IMR-90 (cell line): ENCODE results near the gene MSANTD7.
A peak's percentile ranks its signal among the peaks of the same experiment; 100 is the strongest.

ENCODE experiments used
- BHLHE40 ChIP-seq: fragments of 150-350 bp; IDR thresholded peaks from 2 replicates; pipeline ENCODE4 v1.6.1; 2016; ENCODE audit warnings: mild to moderate bottlenecking, low read depth, low read length
- CHD1 ChIP-seq: IDR thresholded peaks from 2 replicates; pipeline ENCODE4 v1.6.1; 2012; ENCODE audit warnings: low read depth, low read length, improper control_type of control experiment
- CTCF ChIP-seq: conservative IDR thresholded peaks from 2 replicates; pipeline ENCODE4 v1.5.1; 2012; ENCODE audit warnings: mild to moderate bottlenecking, low read depth, low read length, improper control_type of control experiment
- FOS ChIP-seq: fragments of 150-350 bp; IDR thresholded peaks from 2 replicates; pipeline ENCODE4 v1.6.1; 2016; ENCODE audit warnings: low read depth, low read length
- POLR2A ChIP-seq: IDR thresholded peaks from 2 replicates; pipeline ENCODE4 v1.6.1; 2012; ENCODE audit warnings: mild to moderate bottlenecking, low read depth, low read length
- RAD21 ChIP-seq: IDR thresholded peaks from 2 replicates; pipeline ENCODE4 v1.6.1; 2012; ENCODE audit warnings: low read length, improper control_type of control experiment
- RCOR1 ChIP-seq: IDR thresholded peaks from 2 replicates; pipeline ENCODE4 v1.6.1; 2012; ENCODE audit warnings: mild to moderate bottlenecking, low read length, improper control_type of control experiment; ENCODE audit not compliant: insufficient replicate concordance
- RFX5 ChIP-seq: IDR thresholded peaks from 2 replicates; pipeline ENCODE4 v1.8.0; 2012; ENCODE audit warnings: low read depth, mild to moderate bottlenecking, low read length, moderate library complexity
- SMC3 ChIP-seq: fragments of 150-350 bp; IDR thresholded peaks from 2 replicates; pipeline ENCODE4 v1.6.1; 2016; ENCODE audit warnings: low read depth, mild to moderate bottlenecking, antibody characterized with exemption, low read length, moderate library complexity
- USF2 ChIP-seq: fragments of 150-350 bp; IDR thresholded peaks from 2 replicates; pipeline ENCODE4 v1.6.1; 2017; ENCODE audit warnings: mild to moderate bottlenecking, antibody characterized with exemption, low read length, low read depth

GRCh38 chr10:14822879-14823755 lies 15.0 kb upstream of the MSANTD7 start:
- TF ChIP-seq CTCF (peak; percentile 86), USF2 (no peak), RFX5 (no peak), RCOR1 (no peak), POLR2A (no peak), RAD21 (peak; percentile 90), BHLHE40 (no peak), FOS (no peak), SMC3 (peak; percentile 87), CHD1 (no peak; the same call in 1 of the 2 replicates)
